ENCODE measurements around the gene TSFM.

GRCh38 chr12:57783466-57783801, 847 bp downstream of the TSFM start:
- no peak for TF ChIP-seq POLR2A (IDR thresholded peaks at IDR 0.05)
- TF ChIP-seq CTCF (IDR thresholded peaks at IDR 0.05 in 4 of 5, conservative IDR thresholded peaks at IDR 0.05 in 1 of 5): no peak
